ENCODE results near the gene HYAL3. TPM values are rescaled to one million over a fixed set of nuclear protein-coding genes. Genes with fewer than 3 reads are reported as not detected.

The HYAL3 gene
- total RNA-seq, 1 experiment from 2014 or later = 10.3 TPM

- TF ChIP-seq CTCF (IDR thresholded peaks at IDR 0.05 in 2 of 3, conservative IDR thresholded peaks at IDR 0.05 in 1 of 3; ENCODE audit: borderline replicate concordance in 1 of 3, insufficient read depth in 1 of 3, low read depth in 2 of 3, low read length in 2 of 3) = no peak
- no peak for TF ChIP-seq ZFX (IDR thresholded peaks at IDR 0.05)
- TF ChIP-seq ATF3 (IDR thresholded peaks at IDR 0.05) = no peak
- TF ChIP-seq SP1 (IDR thresholded peaks at IDR 0.05; ENCODE audit: low read depth) = no peak
- no peak for TF ChIP-seq CBX3 (IDR thresholded peaks at IDR 0.05; ENCODE audit: low read depth)
- TF ChIP-seq ELF1 (IDR thresholded peaks at IDR 0.05; ENCODE audit: borderline replicate concordance, low read depth) = no peak
Measured at GRCh38 chr3:50325113-50325480, 25.9 kb upstream of the HYAL3 start (continued).

- Histone ChIP-seq H2AFZ (ENCODE audit: low read depth, low read length, poor library complexity, severe bottlenecking) (no peak overlapping the region), H3K4me3 (replicated peaks in 1 of 2; ENCODE audit: low read depth in 1 of 2, low read length in 2 of 2) (no peak overlapping the region), H3K36me3 (ENCODE audit: control insufficient read depth in 1 of 2, insufficient read depth in 2 of 2, low read length in 2 of 2) (peaks cover 9 to 12% of the 10 kb centered on the region in 2 experiments; a peak in 2 of 4 replicates), H3K79me2 (ENCODE audit: insufficient read depth, low read length) (peaks cover 42% of the 10 kb centered on the region), H3K9me2 (ENCODE audit: insufficient read depth) (no peaks in the 10 kb centered on the region), H3K9me3 (ENCODE audit: control insufficient read depth in 1 of 2, insufficient read depth in 1 of 2, low read depth in 1 of 2, low read length in 2 of 2) (no peaks in the 10 kb centered on the region), H4K20me1 (ENCODE audit: insufficient read depth) (no peaks in the 10 kb centered on the region), H3K4me1 (ENCODE audit: control insufficient read depth in 1 of 2, insufficient read depth in 2 of 2, low read length in 2 of 2) (peaks cover 30 to 58% of the 10 kb centered on the region in 2 experiments), H3K27me3 (ENCODE audit: insufficient read depth, low read length) (no peaks in the 10 kb centered on the region), H3K27ac (ENCODE audit: low read depth, low read length) (peak overlapping the region; percentile 93; the same call in 1 of the 2 replicates), H3K9ac (ENCODE audit: low read length) (no peak overlapping the region), H3K4me2 (ENCODE audit: low read length) (peak overlapping the region; percentile 8; the same call in 1 of the 2 replicates)
- intact Hi-C loops (cut with micrococcal nuclease) = loop anchor here (1.0 to 2.0 kb wide), 3 partner anchors 21 to 64 kb away; partner anchors contain the start of gene HYAL1
- no TSS peak for BruUV-seq (replicated peaks)
- peak; percentile 75 for DNase-seq (ENCODE audit: low read depth, low spot score)
- peak; percentile 52 for ATAC-seq
- POLR2A ChIA-PET = interaction anchor here (0.6 to 1.0 kb wide), 2 partner anchors 13 kb away, joined by 3 to 6 read pairs; no protein-coding TSS in a partner anchor
- RAD21 ChIA-PET (ENCODE audit: low non-redundant PET in 1 of 2, low total read pairs in 2 of 2, uncharacterized antibody in 2 of 2, unreplicated experiment in 2 of 2) = interaction anchor here (0.8 to 1.5 kb wide), 2 partner anchors 21 to 25 kb away, joined by 3 to 4 read pairs; partner anchors contain the start of genes HYAL1 (in 1 of the 2), HYAL3 (in 1 of the 2) and NAA80 (in 1 of the 2)
- CTCF ChIA-PET = interaction anchor here (0.6 to 1.8 kb wide), 13 partner anchors 11 to 130 kb away, joined by 3 to 14 read pairs (median 4); partner anchors contain the start of genes HYAL1, IFRD2, LSMEM2 and RASSF1
- TF ChIP-seq REST (IDR thresholded peaks at IDR 0.05; ENCODE audit: low read depth) = no peak
- TF ChIP-seq CTCF (IDR thresholded peaks at IDR 0.05 in 2 of 3, conservative IDR thresholded peaks at IDR 0.05 in 1 of 3; ENCODE audit: borderline replicate concordance in 1 of 3, insufficient read depth in 1 of 3, low read depth in 2 of 3, low read length in 2 of 3) = peak in 2 of 3 experiments; percentile 93 to 95; a peak in 4 of 6 replicates
- peak; percentile 50 for TF ChIP-seq POLR2AphosphoS5 (IDR thresholded peaks at IDR 0.05; ENCODE audit: low read depth, low read length)
- TF ChIP-seq ATF3 (IDR thresholded peaks at IDR 0.05) = no peak
- no peak for TF ChIP-seq CBX3 (IDR thresholded peaks at IDR 0.05; ENCODE audit: low read depth)
- no peak for TF ChIP-seq MAX (IDR thresholded peaks at IDR 0.05)
- no peak for TF ChIP-seq TCF7L2 (IDR thresholded peaks at IDR 0.05; ENCODE audit: borderline replicate concordance, extremely low read depth, insufficient read depth, insufficient read length)
Measured at GRCh38 chr3:50324351-50325112, 25.3 kb upstream of the HYAL3 start.

All from HCT116 (cell line).